Astrocyte (in vitro differentiated cells and primary cell): Measurements from ENCODE around the gene POSTN.

ENCODE experiments used
- CTCF ChIP-seq: IDR thresholded peaks from 2 replicates; pipeline ENCODE4 v1.5.1; 2011; ENCODE audit warnings: low read depth, mild to moderate bottlenecking, inconsistent platforms, low read length, moderate library complexity; ENCODE audit not compliant: insufficient read depth
- EZH2 ChIP-seq: IDR thresholded peaks from 2 replicates; pipeline ENCODE4 v1.6.1; 2012; ENCODE audit warnings: mild to moderate bottlenecking, low read length, inconsistent platforms; ENCODE audit not compliant: insufficient read depth

GRCh38 chr13:37565425-37565824 lies 33.1 kb downstream of the POSTN start:
- TF ChIP-seq CTCF (no peak), EZH2 (no peak)
